HL-60 (cell line): ENCODE measurements around the gene PBX3.

Source experiments
- DNase-seq, 2 experiments: peaks; one replicate each; pipeline ENCODE4 v3.0.0-alpha.2; 2010 to 2020; ENCODE audit warnings: low read depth in 1 of 2, low spot score in 1 of 2
- H3K27ac ChIP-seq: fragments of 250-450 bp; sonication (Bioruptor Pico); replicated peaks from 2 replicates; pipeline ENCODE4 v1.5.1; 2020; ENCODE audit warnings: mild to moderate bottlenecking, moderate library complexity
- H3K27me3 ChIP-seq: fragments of 250-450 bp; sonication (Bioruptor Pico); 2 replicates; pipeline ENCODE4 v1.5.1; 2021; ENCODE audit warnings: mild to moderate bottlenecking, moderate library complexity; ENCODE audit not compliant: insufficient read depth, poor library complexity, severe bottlenecking
- H3K4me3 ChIP-seq: replicated peaks from 2 replicates; pipeline ENCODE4 v1.5.1; 2011; ENCODE audit warnings: mild to moderate bottlenecking, control low read depth, low read length; ENCODE audit not compliant: insufficient read depth
- GABPA ChIP-seq: IDR thresholded peaks from 2 replicates; pipeline ENCODE4 v1.6.1; 2012; ENCODE audit warnings: low read depth
- POLR2AphosphoS5 ChIP-seq: IDR thresholded peaks from 2 replicates; pipeline ENCODE4 v1.6.1; 2012; ENCODE audit warnings: low read depth
- SPI1 ChIP-seq: IDR thresholded peaks from 2 replicates; pipeline ENCODE4 v1.6.1; 2012; ENCODE audit warnings: low read depth, mild to moderate bottlenecking, borderline replicate concordance
- TF ChIP-seq, protein P1 (sequence below): IDR thresholded peaks from 2 replicates; pipeline ENCODE4 v1.6.1; 2012; ENCODE audit warnings: low read depth; ENCODE audit not compliant: insufficient replicate concordance
- TF ChIP-seq, protein P2 (sequence below): IDR thresholded peaks from one replicate; pipeline ENCODE4 v1.5.1; 2011; ENCODE audit warnings: low read length, control low read depth, inconsistent platforms; ENCODE audit not compliant: insufficient read depth

Gene PBX3

DNA sequence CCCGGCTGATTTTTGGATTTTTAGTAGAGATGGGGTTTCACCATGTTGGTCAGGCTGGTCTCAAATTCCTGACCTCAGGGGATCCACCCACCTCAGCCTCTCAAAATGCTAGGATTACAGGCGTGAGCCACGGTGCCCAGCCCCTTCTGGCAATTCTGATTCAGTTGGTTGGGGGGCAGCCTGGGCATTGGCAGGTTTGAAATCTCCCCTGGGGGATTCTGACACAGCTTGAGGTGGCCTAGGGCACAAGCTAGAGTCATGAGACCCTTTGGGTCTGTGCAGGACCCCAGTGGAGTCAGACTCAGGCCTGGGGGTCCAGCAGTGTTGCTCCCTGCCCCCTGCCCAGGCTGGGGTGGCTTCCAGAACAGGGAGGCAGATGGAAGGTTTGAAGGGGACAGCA lies 239.8 kb downstream of the PBX3 start:
- Histone ChIP-seq H3K27me3 (no peaks in the 10 kb centered on the region), H3K4me3 (no peak overlapping the region), H3K27ac (no peak overlapping the region)
- no peak for DNase-seq
- TF ChIP-seq POLR2AphosphoS5 (no peak), SPI1 (no peak), GABPA (no peak)
- TF ChIP-seq, protein P1, sequence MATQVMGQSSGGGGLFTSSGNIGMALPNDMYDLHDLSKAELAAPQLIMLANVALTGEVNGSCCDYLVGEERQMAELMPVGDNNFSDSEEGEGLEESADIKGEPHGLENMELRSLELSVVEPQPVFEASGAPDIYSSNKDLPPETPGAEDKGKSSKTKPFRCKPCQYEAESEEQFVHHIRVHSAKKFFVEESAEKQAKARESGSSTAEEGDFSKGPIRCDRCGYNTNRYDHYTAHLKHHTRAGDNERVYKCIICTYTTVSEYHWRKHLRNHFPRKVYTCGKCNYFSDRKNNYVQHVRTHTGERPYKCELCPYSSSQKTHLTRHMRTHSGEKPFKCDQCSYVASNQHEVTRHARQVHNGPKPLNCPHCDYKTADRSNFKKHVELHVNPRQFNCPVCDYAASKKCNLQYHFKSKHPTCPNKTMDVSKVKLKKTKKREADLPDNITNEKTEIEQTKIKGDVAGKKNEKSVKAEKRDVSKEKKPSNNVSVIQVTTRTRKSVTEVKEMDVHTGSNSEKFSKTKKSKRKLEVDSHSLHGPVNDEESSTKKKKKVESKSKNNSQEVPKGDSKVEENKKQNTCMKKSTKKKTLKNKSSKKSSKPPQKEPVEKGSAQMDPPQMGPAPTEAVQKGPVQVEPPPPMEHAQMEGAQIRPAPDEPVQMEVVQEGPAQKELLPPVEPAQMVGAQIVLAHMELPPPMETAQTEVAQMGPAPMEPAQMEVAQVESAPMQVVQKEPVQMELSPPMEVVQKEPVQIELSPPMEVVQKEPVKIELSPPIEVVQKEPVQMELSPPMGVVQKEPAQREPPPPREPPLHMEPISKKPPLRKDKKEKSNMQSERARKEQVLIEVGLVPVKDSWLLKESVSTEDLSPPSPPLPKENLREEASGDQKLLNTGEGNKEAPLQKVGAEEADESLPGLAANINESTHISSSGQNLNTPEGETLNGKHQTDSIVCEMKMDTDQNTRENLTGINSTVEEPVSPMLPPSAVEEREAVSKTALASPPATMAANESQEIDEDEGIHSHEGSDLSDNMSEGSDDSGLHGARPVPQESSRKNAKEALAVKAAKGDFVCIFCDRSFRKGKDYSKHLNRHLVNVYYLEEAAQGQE, result no peak
- TF ChIP-seq, protein P2, sequence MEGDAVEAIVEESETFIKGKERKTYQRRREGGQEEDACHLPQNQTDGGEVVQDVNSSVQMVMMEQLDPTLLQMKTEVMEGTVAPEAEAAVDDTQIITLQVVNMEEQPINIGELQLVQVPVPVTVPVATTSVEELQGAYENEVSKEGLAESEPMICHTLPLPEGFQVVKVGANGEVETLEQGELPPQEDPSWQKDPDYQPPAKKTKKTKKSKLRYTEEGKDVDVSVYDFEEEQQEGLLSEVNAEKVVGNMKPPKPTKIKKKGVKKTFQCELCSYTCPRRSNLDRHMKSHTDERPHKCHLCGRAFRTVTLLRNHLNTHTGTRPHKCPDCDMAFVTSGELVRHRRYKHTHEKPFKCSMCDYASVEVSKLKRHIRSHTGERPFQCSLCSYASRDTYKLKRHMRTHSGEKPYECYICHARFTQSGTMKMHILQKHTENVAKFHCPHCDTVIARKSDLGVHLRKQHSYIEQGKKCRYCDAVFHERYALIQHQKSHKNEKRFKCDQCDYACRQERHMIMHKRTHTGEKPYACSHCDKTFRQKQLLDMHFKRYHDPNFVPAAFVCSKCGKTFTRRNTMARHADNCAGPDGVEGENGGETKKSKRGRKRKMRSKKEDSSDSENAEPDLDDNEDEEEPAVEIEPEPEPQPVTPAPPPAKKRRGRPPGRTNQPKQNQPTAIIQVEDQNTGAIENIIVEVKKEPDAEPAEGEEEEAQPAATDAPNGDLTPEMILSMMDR, result no peak

DNA sequence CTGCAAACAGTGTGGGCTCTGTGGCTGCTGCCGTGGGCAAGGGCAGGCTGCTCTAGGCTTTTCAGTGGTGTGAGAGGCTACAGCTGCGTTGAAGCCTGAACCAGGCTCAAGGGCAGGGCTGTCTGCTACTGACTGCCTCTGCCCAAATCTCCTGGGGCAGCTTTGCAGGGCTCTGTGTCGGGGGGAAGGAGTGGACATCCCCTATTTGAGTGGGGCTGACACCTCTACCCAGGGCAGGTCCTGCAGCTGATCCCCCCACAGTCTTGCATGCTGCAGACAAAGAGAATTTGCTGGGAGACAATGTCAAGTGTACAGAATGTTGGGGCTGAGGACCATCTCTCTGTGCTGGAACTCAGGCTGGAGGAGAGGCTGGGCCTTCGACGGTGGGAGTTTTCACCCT lies 240.2 kb downstream of the PBX3 start:
- Histone ChIP-seq H3K4me3 (no peak overlapping the region), H3K27ac (no peak overlapping the region), H3K27me3 (no peaks in the 10 kb centered on the region)
- no peak for DNase-seq
- TF ChIP-seq, protein P1, result no peak
- TF ChIP-seq, protein P2, result no peak
- TF ChIP-seq SPI1, result no peak

DNA sequence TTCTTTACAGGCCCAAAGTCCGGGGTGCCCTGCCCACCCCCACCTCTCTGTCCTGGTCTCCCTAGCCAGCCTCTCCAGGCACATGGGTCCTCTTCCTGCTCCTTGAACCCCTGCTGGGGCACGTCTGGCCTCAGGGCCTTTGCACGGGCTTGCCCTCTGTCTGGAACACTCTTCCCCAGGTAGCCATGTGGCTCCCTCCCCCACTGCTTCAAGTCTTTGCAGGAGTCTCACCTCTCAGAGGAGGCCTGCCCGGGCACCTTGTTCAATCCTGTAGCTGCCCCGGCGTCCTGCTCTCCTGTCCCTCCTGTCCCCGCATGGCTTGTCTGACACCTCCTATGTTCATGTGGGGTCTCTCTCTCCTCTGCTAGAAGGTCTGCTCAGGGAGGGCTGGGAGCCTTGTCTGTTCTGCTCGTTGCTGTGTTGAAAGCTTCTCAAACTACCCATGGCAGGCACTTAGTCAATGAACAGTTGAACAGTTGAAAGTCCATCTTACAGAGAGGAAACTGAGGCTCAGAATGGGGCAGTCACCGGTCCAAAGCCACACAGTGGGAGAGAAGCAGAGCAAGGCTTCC lies 241.4 kb downstream of the PBX3 start:
- Histone ChIP-seq H3K4me3 (no peak overlapping the region), H3K27me3 (no peaks in the 10 kb centered on the region), H3K27ac (no peak overlapping the region)
- no peak for TF ChIP-seq POLR2AphosphoS5
- TF ChIP-seq, protein P2, result no peak
- TF ChIP-seq GABPA, result no peak
- no peak for TF ChIP-seq SPI1
- TF ChIP-seq, protein P1, result no peak
- no peak for DNase-seq
